NCI-H1092 treated with DMSO at 0.1 percent for 48 hours (cell line): Measurements from ENCODE around the gene ADCY5.

Experiments
- DNase-seq: peaks from one replicate; lab custom pipeline; 2025; lab: John Stamatoyannopoulos, UW

The ADCY5 gene

DNA sequence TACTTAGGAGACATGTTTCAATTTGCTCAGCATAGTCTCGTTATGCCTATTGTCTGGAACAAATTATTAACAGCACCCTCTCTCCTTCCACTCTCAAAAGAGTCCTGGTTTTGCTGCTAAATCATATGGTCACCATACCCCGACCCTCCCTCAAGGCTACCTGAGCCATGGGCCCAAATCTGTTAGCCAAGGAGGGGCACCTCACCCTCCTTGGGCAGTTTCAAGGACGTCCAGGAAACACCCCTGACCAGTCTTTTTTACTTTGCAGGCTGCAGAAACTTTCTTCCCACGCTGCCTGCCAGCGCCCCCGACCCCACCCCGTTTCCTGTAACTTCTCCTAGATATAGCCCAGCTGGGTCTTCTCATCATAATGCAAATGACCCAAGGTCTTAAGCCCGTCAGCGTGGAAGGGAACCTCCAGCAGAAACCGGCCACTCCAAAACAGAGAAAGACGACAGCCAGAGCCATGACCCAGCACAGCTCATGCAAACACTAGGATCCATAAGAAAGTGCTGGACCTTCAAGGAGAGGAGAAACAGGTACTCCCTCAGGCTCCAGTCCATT lies 62.3 kb downstream of the ADCY5 start:
- no peak for DNase-seq

DNA sequence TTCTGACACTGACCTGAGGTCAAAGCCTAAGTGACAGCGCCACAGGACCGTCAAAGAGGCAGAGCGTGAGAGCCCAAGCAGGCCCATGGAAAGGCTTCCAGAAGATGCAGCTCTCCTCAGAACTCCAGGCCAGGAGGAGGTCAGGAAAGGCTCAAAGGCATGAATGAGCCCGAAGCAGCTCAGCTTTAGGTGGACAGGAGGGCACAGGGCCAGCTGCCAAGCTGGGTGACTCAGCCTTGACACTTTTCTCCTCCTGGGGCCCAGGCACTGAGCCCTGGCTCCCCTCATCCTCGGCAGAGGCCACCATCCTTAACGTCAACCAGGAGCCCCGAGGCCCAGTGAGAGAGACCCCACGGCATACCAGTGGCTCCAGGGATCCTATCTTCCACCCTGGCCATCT lies 62.9 kb downstream of the ADCY5 start:
- DNase-seq: no peak

DNA sequence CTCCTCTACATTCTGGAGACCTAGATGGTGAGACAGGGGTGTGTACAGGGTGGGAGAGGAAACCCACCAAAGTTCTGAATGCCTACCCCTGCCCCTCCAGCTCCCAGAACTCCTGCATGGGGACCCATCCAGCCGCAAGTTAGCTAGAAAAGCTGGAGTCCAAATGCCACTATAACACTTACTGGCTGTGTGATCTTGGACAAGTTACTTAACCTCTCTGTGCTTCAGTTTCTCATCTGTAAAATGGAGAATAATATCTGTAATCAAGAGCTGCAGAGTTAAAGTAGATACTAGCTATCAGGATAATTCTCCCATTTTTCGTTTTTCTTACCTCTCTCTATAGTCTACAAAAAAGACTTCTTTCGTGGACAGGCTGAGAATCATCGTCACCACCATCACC lies 63.4 kb downstream of the ADCY5 start:
- DNase-seq: no peak

- DNase-seq: no peak
Observed at GRCh38 chr3:123385001-123385401, 63.9 kb downstream of the ADCY5 start.

DNA sequence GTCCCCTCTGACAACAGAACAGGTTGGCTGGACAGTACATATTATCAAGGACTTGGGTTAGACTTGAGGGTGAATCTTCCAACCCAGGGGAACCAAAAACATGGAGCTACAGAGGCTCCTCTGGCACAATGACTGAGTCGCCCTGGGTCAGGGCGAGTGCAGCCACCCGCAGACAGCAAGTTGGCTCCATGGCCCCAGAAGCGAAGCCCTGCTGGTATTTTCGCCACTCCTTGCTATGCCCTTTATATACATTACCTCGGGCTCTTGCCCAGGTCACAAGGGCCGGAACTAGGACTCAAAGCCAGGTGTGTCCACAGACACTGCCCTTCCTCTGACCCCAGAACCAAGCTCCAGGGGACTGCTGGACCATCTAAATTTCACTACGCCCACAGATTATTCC lies 64.6 kb downstream of the ADCY5 start:
- no peak for DNase-seq

GRCh38 chr3:123383091-123384053 lies 65.5 kb downstream of the ADCY5 start:
- no peak for DNase-seq

- DNase-seq: no peak
Observed at GRCh38 chr3:123380261-123380660, 68.6 kb downstream of the ADCY5 start.

GRCh38 chr3:123379041-123379830 lies 69.7 kb downstream of the ADCY5 start:
- DNase-seq: no peak

GRCh38 chr3:123378409-123378915 lies 70.4 kb downstream of the ADCY5 start:
- no peak for DNase-seq

DNA sequence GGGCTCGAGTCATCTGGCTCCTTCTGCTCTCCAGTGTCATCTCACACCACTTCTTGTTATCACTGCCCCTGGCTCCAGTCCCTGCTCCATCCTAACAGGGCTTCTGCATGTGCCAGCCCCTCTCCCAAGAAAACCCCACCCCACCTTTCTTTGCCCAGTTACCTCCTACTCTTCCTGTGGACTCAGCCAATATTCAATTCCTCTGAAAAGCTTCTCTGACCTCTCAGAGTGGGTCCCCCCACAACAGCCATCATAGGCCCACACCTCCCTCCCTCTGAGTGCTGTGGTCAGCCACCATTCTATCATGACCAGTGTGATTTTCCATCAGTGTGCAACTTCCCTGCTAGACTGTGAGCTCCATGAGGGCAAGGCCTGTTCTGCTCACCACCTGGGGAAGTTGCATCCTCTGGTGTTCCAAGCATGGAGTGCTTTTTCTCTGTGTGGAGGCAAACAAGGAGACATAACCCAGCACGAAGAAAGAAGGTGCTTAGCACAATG lies 71.6 kb downstream of the ADCY5 start:
- DNase-seq: no peak

- no peak for DNase-seq
Observed at GRCh38 chr3:123376451-123377242, 72.2 kb downstream of the ADCY5 start.

GRCh38 chr3:123375014-123375940 lies 73.6 kb downstream of the ADCY5 start:
- DNase-seq: peak; percentile 3

GRCh38 chr3:123374016-123374415 lies 74.9 kb downstream of the ADCY5 start:
- no peak for DNase-seq

DNA sequence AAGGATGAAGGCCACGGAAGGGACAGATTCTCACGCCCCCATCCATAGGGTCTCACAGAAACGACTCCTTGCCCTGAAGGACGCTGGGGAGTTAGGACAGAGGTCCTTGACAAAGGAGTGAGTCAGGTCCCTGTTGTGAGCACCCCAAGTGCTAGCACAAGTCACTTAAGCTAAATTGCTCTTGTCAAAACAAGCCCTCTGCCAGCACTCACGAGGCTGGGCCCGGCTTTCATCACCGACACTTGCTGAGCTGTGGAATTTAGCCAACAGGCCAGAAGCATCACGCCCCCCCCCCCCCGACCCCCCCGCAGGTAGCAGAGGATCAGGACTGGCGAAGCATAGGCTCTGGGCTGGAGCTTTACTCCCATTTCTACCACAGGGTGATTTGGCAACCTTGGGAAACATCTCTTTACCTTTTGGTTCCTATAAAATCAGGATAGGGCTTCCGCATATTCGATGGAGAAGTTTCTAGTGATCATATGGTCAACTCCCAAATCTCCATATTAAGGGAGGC lies 75.4 kb downstream of the ADCY5 start:
- no peak for DNase-seq

- DNase-seq: no peak
Observed at GRCh38 chr3:123372686-123373473, 76.0 kb downstream of the ADCY5 start.

DNA sequence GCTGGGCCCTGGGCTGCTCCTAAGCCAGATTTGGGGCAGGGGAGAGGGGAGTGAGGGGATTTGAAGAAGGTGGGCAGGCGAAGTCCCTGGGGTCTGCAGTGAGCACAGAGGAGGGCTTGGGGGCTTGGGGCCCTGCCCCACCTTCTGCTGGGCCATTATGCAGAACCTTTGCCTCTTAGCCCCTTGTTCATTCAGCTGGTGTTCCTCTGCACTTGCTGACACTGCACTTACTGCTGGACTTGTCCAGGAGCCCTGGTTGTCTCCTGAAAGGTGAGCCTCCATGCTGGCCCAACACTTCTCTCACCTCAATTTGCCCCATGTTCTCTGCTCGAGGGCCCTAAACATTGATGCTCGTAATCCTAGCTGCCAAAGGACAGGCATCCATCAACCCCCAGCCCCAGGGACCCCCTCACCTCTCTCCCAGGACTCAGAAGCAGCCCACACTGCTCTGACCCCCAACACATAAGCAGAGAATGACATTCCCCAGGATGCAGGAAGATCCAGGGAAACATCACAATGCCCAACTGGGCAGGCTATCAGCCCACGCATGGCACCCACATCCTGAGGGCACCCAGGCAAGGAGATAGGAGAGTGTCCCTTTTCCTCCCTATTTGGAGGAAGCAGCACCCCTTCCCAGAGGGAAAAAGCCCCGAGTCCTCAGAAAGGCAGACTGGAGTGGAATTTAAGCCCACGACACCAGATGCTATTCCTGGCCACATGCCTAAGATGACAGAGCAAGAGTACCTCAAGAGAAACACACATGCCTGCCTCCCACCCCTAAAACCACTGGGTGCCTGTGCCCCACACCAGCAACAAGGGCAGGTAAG lies 76.8 kb downstream of the ADCY5 start:
- DNase-seq: peak; percentile 6

DNA sequence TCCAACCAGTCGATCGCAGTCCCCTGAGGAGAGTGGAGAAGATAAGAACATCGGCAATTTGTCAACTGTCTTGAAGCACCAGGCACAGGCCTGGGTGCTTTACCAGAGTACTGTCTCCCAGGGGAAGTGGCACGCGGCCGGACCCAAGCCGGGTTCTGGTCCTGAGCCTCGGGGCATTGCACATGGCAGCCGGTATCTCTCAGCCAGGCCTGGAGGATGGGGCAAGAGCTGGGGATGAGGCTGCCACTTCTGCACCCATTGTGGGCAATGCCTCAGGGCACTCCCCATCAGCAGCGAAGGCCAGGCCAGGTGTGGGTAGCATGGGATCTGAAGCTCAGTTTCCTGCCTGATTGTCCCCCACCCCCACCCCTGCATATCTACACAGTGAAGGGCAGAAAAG lies 77.5 kb downstream of the ADCY5 start:
- DNase-seq: no peak

DNA sequence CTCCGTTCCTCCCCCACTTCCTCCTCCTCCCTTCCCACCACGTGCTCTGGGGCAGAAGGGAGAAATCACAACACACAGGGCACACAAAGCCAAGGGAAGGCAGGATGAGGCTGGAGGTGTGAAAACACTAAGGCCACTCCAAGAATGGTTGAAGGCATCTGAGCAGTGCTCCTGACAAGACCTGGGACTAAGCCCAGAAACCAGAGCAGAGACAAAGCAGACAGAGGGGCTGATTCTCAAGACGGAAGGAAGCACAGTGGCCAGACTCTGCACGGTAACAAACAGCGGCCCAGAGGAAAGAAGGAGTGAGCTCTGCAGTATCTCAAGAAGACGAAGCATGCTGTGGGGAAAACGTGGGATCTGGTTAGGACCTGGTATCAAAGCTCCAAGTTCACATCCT lies 78.1 kb downstream of the ADCY5 start:
- no peak for DNase-seq
